Liver (tissue), 9 donors: ENCODE data around the gene BTAF1. TPM values are rescaled to one million over a fixed set of nuclear protein-coding genes. Genes with fewer than 3 reads are reported as not detected.

Source experiments
- DNase-seq: peaks from one replicate; pipeline ENCODE4 v3.0.0-alpha.2; 2017; ENCODE audit warnings: low spot score
- H3K27ac ChIP-seq, 2 donors: one replicate each; pipeline ENCODE4 v1.7.0; 2013; ENCODE audit warnings: inconsistent platforms in 2 of 2, low read length in 2 of 2, control low read depth in 1 of 2, low read depth in 1 of 2, mild to moderate bottlenecking in 1 of 2
- H3K27me3 ChIP-seq, 4 donors: one replicate each; pipeline versions ENCODE4 v1.6.1 to v1.7.0; 2013; ENCODE audit warnings: low read length in 3 of 4, inconsistent platforms in 1 of 4, mild to moderate bottlenecking in 1 of 4, moderate library complexity in 1 of 4; ENCODE audit not compliant: control insufficient read depth in 4 of 4, insufficient read depth in 4 of 4
- H3K36me3 ChIP-seq, 4 donors: one replicate each; pipeline versions ENCODE4 v1.6.1 to v1.7.0; 2013; ENCODE audit warnings: low read length in 3 of 4, mild to moderate bottlenecking in 3 of 4, low read depth in 1 of 4, moderate library complexity in 1 of 4; ENCODE audit not compliant: control insufficient read depth in 4 of 4, insufficient read depth in 3 of 4
- H3K4me1 ChIP-seq, 4 donors: one replicate each; pipeline versions ENCODE4 v1.6.1 to v1.7.0; 2013; ENCODE audit warnings: low read length in 3 of 4, mild to moderate bottlenecking in 3 of 4, moderate library complexity in 1 of 4; ENCODE audit not compliant: control insufficient read depth in 4 of 4, insufficient read depth in 4 of 4
- H3K4me3 ChIP-seq, 3 donors: one replicate each; pipeline versions ENCODE4 v1.6.1 to v1.7.0; 2013; ENCODE audit warnings: low read length in 3 of 3, control low read depth in 1 of 3, low read depth in 1 of 3, mild to moderate bottlenecking in 1 of 3
- H3K9ac ChIP-seq, 2 donors: one replicate each; pipeline ENCODE4 v1.7.0; 2013; ENCODE audit warnings: low read length in 2 of 2, mild to moderate bottlenecking in 2 of 2, moderate library complexity in 2 of 2, control low read depth in 1 of 2, low read depth in 1 of 2
- H3K9me3 ChIP-seq, 4 donors: one replicate each; pipeline versions ENCODE4 v1.6.1 to v1.7.0; 2013; ENCODE audit warnings: low read length in 3 of 4; ENCODE audit not compliant: control insufficient read depth in 4 of 4
- EGR1 ChIP-seq, 2 donors: IDR thresholded peaks; 2 replicates each; pipeline ENCODE4 v1.6.1; 2016 to 2018; ENCODE audit warnings: antibody characterized with exemption in 2 of 2, low read depth in 2 of 2
- FOXA1 ChIP-seq: IDR thresholded peaks from 2 replicates; pipeline ENCODE4 v1.6.1; 2016; ENCODE audit warnings: antibody characterized with exemption
- FOXA2 ChIP-seq: IDR thresholded peaks from 2 replicates; pipeline ENCODE4 v1.6.1; 2016; ENCODE audit warnings: antibody characterized with exemption
- GABPA ChIP-seq, 2 donors: IDR thresholded peaks in 1 of 2; conservative IDR thresholded peaks in 1 of 2; 2 replicates each; pipeline ENCODE4 v1.6.1; 2016; ENCODE audit warnings: antibody characterized with exemption in 2 of 2, mild to moderate bottlenecking in 1 of 2, moderate library complexity in 1 of 2
- HNF4A ChIP-seq, 2 donors: conservative IDR thresholded peaks; 2 replicates each; pipeline ENCODE4 v1.6.1; 2016; ENCODE audit warnings: antibody characterized with exemption in 2 of 2, mild to moderate bottlenecking in 2 of 2
- HNF4G ChIP-seq: IDR thresholded peaks from 2 replicates; pipeline ENCODE4 v1.6.1; 2016; ENCODE audit warnings: antibody characterized with exemption
- JUND ChIP-seq, 2 donors: IDR thresholded peaks; 2 replicates each; pipeline ENCODE4 v1.6.1; 2016; ENCODE audit warnings: antibody characterized with exemption in 2 of 2
- NR2F2 ChIP-seq: IDR thresholded peaks from 2 replicates; pipeline ENCODE4 v1.6.1; 2016; ENCODE audit warnings: antibody characterized with exemption
- RAD21 ChIP-seq, 2 donors: IDR thresholded peaks; 2 replicates each; pipeline ENCODE4 v1.6.1; 2016; ENCODE audit warnings: antibody characterized with exemption in 2 of 2, mild to moderate bottlenecking in 2 of 2
- RXRA ChIP-seq, 2 donors: IDR thresholded peaks; 2 replicates each; pipeline ENCODE4 v1.6.1; 2017 to 2018; ENCODE audit warnings: antibody characterized with exemption in 2 of 2, mild to moderate bottlenecking in 1 of 2
- SP1 ChIP-seq: IDR thresholded peaks from 2 replicates; pipeline ENCODE4 v1.6.1; 2018; ENCODE audit warnings: antibody characterized with exemption, mild to moderate bottlenecking
- TAF1 ChIP-seq: conservative IDR thresholded peaks from 2 replicates; pipeline ENCODE4 v1.6.1; 2016; ENCODE audit warnings: antibody characterized with exemption, mild to moderate bottlenecking
- YY1 ChIP-seq: IDR thresholded peaks from 2 replicates; pipeline ENCODE4 v1.6.1; 2016; ENCODE audit warnings: antibody characterized with exemption, mild to moderate bottlenecking
- WGBS: extraction: QIAGEN DNeasy Blood & Tissue Kit; methylation state at CpG from one replicate; pipeline ENCODE4 v1.1.7; 2013; 5-methylcytosine and 5-hydroxymethylcytosine counted together
- polyA plus RNA-seq, 2 donors: library from polyadenylated mRNA; stranded (reverse) in 1 of 2; unstranded in 1 of 2; fragments of 200-250 nt in 1 of 2; fragments of >200 nt in 1 of 2; fragmentation: Nextera tagmentation in 1 of 2; extraction: Ambion mirVana in 1 of 2; gene quantifications; one replicate each; pipeline versions ENCODE4 v1.2.1 to v1.2.3, GENCODE V29; 2013 to 2015
- total RNA-seq, 2 donors: library from RNA; depleted of rRNA; stranded (reverse); fragments of >200 nt; gene quantifications; one replicate each; pipeline ENCODE4 v1.2.3, GENCODE V29; 2014
- TF ChIP-seq, protein P1 (sequence below): IDR thresholded peaks from 2 replicates; pipeline ENCODE4 v1.6.1; 2016; ENCODE audit warnings: antibody characterized with exemption, mild to moderate bottlenecking
- TF ChIP-seq, protein P2 (sequence below): IDR thresholded peaks from 2 replicates; pipeline ENCODE4 v1.6.1; 2016; ENCODE audit warnings: antibody characterized with exemption
- TF ChIP-seq, protein P3 (sequence below): IDR thresholded peaks from 2 replicates; pipeline ENCODE4 v1.6.1; 2016; ENCODE audit warnings: antibody characterized with exemption
- TF ChIP-seq, protein P4 (sequence below): fragments of 150-350 bp; IDR thresholded peaks from 2 replicates; pipeline ENCODE4 v1.5.1; 2017; ENCODE audit warnings: improper control_type of control experiment, low read depth, low read length; ENCODE audit not compliant: missing input control
- TF ChIP-seq, protein P5 (sequence below): IDR thresholded peaks from 2 replicates; pipeline ENCODE4 v1.6.1; 2016; ENCODE audit warnings: antibody characterized with exemption
- donor health status: healthy.
- donor health status: healthy.
- donor health status: healthy.
- donor health status: healthy.
- donor health status: healthy.

BTAF1 gene
- total RNA-seq: 10 to 100 TPM; 26.8 to 49.6 TPM
- polyA plus RNA-seq: 1 to 10 TPM; 5.9 to 9.1 TPM

DNA sequence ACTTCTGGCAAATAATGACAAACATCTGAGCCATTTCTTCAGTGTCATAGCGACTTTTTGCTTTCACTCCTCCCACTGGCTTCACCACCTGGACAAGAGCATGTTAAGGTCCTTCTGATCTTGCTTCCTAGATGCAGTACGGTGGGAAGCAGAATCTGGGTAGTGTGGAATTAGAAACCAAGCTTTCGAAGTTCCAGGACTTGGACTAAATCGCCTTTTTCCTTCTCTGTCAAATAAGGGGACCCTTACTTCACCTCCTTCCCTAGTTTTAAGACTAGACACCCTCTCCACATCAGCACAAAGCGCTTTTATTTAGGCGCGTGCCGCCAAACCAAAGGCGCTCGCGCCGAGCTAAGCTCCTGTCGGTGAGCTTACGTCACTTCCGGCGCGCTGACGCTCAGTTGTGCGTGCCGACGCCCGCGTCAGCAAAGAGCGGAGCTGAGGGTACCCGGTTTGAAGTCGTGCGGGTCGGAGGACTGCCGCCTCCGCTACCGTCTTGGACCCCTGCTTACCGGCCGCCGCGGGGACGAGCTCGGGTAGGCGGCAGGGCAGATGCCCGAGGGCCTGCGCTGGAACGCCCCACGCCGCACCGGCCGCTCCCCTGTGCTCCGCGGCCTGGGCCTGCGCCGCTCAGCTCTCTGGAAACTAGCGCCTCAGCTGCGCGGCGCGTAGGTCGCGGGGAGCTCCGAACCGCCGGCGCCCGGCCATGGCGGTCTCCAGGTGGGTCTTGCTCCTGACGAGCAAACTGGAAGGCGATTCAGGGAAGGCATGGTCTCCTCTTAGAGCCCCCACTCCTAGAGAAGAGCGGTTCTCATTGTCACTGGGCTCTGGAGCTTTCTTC is at the start of gene BTAF1:
BTAF1 (plus strand) TSS at position 400 of the 841 bp plus-strand sequence; CDS start at position 707, 307 bp downstream.
- Histone ChIP-seq H3K27ac (peak within 1 kb of the TSS; percentile 99), H3K36me3 (no peaks in the 10 kb centered on the region), H3K9me3 (peaks cover 0 to 3% (median 0%) of the 10 kb centered on the region in 4 donors), H3K4me1 (peaks cover 5 to 30% (median 10%) of the 10 kb centered on the region in 4 donors), H3K9ac (peak within 1 kb of the TSS; percentile 93 to 100), H3K27me3 (no peaks in the 10 kb centered on the region), H3K4me3 (peak within 1 kb of the TSS; percentile 87 to 99 (median 98))
- TF ChIP-seq NR2F2: no peak
- TF ChIP-seq RXRA (IDR thresholded peaks at IDR 0.05): no peak
- TF ChIP-seq, protein P1, sequence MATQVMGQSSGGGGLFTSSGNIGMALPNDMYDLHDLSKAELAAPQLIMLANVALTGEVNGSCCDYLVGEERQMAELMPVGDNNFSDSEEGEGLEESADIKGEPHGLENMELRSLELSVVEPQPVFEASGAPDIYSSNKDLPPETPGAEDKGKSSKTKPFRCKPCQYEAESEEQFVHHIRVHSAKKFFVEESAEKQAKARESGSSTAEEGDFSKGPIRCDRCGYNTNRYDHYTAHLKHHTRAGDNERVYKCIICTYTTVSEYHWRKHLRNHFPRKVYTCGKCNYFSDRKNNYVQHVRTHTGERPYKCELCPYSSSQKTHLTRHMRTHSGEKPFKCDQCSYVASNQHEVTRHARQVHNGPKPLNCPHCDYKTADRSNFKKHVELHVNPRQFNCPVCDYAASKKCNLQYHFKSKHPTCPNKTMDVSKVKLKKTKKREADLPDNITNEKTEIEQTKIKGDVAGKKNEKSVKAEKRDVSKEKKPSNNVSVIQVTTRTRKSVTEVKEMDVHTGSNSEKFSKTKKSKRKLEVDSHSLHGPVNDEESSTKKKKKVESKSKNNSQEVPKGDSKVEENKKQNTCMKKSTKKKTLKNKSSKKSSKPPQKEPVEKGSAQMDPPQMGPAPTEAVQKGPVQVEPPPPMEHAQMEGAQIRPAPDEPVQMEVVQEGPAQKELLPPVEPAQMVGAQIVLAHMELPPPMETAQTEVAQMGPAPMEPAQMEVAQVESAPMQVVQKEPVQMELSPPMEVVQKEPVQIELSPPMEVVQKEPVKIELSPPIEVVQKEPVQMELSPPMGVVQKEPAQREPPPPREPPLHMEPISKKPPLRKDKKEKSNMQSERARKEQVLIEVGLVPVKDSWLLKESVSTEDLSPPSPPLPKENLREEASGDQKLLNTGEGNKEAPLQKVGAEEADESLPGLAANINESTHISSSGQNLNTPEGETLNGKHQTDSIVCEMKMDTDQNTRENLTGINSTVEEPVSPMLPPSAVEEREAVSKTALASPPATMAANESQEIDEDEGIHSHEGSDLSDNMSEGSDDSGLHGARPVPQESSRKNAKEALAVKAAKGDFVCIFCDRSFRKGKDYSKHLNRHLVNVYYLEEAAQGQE: peak; percentile 51
- no peak for TF ChIP-seq HNF4A (conservative IDR thresholded peaks at IDR 0.05)
- TF ChIP-seq GABPA (IDR thresholded peaks at IDR 0.05 in 1 of 2, conservative IDR thresholded peaks at IDR 0.05 in 1 of 2): peak; percentile 78 to 94
- no peak for TF ChIP-seq RAD21 (IDR thresholded peaks at IDR 0.05)
- TF ChIP-seq FOXA2: no peak
- TF ChIP-seq, protein P2, sequence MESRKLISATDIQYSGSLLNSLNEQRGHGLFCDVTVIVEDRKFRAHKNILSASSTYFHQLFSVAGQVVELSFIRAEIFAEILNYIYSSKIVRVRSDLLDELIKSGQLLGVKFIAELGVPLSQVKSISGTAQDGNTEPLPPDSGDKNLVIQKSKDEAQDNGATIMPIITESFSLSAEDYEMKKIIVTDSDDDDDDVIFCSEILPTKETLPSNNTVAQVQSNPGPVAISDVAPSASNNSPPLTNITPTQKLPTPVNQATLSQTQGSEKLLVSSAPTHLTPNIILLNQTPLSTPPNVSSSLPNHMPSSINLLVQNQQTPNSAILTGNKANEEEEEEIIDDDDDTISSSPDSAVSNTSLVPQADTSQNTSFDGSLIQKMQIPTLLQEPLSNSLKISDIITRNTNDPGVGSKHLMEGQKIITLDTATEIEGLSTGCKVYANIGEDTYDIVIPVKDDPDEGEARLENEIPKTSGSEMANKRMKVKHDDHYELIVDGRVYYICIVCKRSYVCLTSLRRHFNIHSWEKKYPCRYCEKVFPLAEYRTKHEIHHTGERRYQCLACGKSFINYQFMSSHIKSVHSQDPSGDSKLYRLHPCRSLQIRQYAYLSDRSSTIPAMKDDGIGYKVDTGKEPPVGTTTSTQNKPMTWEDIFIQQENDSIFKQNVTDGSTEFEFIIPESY: no peak
- TF ChIP-seq, protein P3, sequence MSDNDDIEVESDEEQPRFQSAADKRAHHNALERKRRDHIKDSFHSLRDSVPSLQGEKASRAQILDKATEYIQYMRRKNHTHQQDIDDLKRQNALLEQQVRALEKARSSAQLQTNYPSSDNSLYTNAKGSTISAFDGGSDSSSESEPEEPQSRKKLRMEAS: peak; percentile 68
- TF ChIP-seq, protein P4, sequence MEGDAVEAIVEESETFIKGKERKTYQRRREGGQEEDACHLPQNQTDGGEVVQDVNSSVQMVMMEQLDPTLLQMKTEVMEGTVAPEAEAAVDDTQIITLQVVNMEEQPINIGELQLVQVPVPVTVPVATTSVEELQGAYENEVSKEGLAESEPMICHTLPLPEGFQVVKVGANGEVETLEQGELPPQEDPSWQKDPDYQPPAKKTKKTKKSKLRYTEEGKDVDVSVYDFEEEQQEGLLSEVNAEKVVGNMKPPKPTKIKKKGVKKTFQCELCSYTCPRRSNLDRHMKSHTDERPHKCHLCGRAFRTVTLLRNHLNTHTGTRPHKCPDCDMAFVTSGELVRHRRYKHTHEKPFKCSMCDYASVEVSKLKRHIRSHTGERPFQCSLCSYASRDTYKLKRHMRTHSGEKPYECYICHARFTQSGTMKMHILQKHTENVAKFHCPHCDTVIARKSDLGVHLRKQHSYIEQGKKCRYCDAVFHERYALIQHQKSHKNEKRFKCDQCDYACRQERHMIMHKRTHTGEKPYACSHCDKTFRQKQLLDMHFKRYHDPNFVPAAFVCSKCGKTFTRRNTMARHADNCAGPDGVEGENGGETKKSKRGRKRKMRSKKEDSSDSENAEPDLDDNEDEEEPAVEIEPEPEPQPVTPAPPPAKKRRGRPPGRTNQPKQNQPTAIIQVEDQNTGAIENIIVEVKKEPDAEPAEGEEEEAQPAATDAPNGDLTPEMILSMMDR: no peak
- no peak for TF ChIP-seq EGR1 (IDR thresholded peaks at IDR 0.05; ENCODE audit: low read depth in 2 of 2)
- peak; percentile 37 for TF ChIP-seq TAF1
- TF ChIP-seq FOXA1: no peak
- TF ChIP-seq YY1: peak; percentile 37
- peak; percentile 30 for TF ChIP-seq SP1
- TF ChIP-seq, protein P5, sequence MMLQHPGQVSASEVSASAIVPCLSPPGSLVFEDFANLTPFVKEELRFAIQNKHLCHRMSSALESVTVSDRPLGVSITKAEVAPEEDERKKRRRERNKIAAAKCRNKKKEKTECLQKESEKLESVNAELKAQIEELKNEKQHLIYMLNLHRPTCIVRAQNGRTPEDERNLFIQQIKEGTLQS: no peak
- no peak for TF ChIP-seq HNF4G
- TF ChIP-seq JUND (IDR thresholded peaks at IDR 0.05): peak; percentile 28 to 30
- WGBS: under 1% methylated on average over 65 of the region's 65 CpGs
- DNase-seq: peak; percentile 92
